Osteocyte (in vitro differentiated cells): ENCODE results near the gene AEN. TPM values are rescaled to one million over a fixed set of nuclear protein-coding genes. Genes with fewer than 3 reads are reported as not detected.

Source experiments
- DNase-seq: peaks from one replicate; pipeline ENCODE4 v3.0.0; 2021; ENCODE audit warnings: mixed read lengths; ENCODE audit not compliant: unreplicated experiment; ENCODE audit errors: extremely low spot score
- H3K27ac Mint-ChIP-seq: one replicate; pipeline ENCODE4 v1.8.0; 2021; ENCODE audit warnings: mild to moderate bottlenecking, mixed read lengths; ENCODE audit not compliant: unreplicated experiment
- H3K27me3 Mint-ChIP-seq: one replicate; pipeline ENCODE4 v1.8.0; 2021; ENCODE audit warnings: mixed read lengths; ENCODE audit not compliant: unreplicated experiment
- H3K36me3 Mint-ChIP-seq: one replicate; pipeline ENCODE4 v1.8.0; 2021; ENCODE audit warnings: mixed read lengths; ENCODE audit not compliant: unreplicated experiment
- H3K4me1 Mint-ChIP-seq: one replicate; pipeline ENCODE4 v1.8.0; 2021; ENCODE audit warnings: mixed read lengths; ENCODE audit not compliant: unreplicated experiment
- H3K4me3 Mint-ChIP-seq: one replicate; pipeline ENCODE4 v1.8.0; 2021; ENCODE audit warnings: mild to moderate bottlenecking, moderate library complexity, mixed read lengths; ENCODE audit not compliant: unreplicated experiment
- H3K9me3 Mint-ChIP-seq: one replicate; pipeline ENCODE4 v1.8.0; 2021; ENCODE audit warnings: mixed read lengths; ENCODE audit not compliant: unreplicated experiment
- total RNA-seq: library from RNA; stranded (reverse); gene quantifications from 2 replicates; pipeline ENCODE4 v1.2.1, GENCODE V29; 2021
- TF ChIP-seq, protein P1 (sequence below): fragments of 200-600 bp; sonication (generic); IDR thresholded peaks from 2 replicates; pipeline ENCODE4 v1.5.0; 2021; ENCODE audit warnings: antibody characterized with exemption, mild to moderate bottlenecking, moderate library complexity

Gene AEN
- total RNA-seq, 1 donor from 2014 or later = 25.1 TPM

DNA sequence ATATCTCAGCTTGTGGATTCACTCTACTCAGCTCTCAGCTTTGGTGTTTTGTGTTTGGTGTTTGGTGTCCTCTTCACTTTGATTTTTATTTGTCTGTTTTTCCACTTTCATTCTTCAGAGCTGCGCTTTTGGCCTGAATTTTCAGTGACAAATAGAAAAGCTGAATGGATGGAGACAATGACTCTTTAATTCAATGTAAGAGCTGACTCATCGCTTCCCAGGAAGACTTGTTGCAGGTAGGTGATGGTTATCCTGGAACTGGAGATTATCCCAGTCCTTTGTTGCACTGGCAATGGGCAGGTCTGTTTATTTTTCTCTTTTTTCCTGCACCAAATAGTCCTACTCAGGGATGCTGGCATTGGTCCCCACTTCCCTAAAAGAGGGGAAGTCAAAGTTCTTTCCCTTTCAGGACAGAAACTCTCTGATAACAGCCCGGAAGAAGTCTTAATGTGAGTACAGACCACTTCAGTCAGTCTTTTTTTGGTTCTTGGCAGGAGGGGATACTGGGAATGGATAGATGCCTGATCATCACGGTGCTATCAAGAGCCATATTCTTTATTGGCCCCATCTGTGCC, 12.4 kb upstream of the AEN start:
- Mint-ChIP-seq H3K4me3 (no peak overlapping the region), H3K27me3 (peaks cover 75% of the 10 kb centered on the region)

DNA sequence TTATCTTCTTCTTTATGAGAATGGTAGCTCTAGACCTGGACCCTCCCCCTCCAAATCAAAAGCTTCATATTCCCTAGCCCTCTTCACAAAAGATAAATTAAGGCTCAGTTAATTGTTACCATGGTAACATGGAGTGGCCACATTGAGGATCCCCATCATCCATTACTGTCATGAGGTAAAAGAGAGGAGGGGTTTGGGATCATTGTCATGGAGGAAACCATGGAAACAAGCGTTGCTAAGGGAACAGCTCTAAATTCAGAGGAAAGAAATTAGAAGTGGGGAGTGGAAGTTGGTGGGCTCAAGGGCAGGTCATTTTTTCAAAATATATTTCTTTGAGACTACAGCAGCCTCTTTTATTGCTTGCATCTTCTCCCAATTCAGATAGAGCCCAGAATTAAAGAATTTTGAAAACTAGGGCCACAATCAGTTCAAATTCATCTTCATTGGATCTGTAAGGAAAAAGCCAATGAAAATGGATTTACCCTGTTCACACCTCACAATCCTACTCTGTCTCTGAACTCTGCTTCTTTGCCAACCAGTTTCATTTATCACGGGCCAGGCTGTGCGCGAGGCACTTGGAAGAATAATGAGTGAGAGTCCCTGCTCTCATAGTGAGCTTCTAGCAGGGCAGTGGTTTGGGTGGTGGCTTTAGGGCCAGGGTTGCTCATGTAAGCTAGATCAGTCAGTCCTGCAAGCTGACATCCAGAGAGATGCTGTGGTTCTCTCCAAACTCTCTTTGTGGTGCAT, 11.6 kb upstream of the AEN start:
- Mint-ChIP-seq H3K4me3 (no peak overlapping the region), H3K9me3 (no peaks in the 10 kb centered on the region), H3K27me3 (peaks cover 67% of the 10 kb centered on the region), H3K27ac (no peak overlapping the region), H3K4me1 (peaks cover 24% of the 10 kb centered on the region), H3K36me3 (no peaks in the 10 kb centered on the region)
- TF ChIP-seq, protein P1, sequence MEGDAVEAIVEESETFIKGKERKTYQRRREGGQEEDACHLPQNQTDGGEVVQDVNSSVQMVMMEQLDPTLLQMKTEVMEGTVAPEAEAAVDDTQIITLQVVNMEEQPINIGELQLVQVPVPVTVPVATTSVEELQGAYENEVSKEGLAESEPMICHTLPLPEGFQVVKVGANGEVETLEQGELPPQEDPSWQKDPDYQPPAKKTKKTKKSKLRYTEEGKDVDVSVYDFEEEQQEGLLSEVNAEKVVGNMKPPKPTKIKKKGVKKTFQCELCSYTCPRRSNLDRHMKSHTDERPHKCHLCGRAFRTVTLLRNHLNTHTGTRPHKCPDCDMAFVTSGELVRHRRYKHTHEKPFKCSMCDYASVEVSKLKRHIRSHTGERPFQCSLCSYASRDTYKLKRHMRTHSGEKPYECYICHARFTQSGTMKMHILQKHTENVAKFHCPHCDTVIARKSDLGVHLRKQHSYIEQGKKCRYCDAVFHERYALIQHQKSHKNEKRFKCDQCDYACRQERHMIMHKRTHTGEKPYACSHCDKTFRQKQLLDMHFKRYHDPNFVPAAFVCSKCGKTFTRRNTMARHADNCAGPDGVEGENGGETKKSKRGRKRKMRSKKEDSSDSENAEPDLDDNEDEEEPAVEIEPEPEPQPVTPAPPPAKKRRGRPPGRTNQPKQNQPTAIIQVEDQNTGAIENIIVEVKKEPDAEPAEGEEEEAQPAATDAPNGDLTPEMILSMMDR = no peak
- no peak for DNase-seq

More for the DNA sequence above, 12.4 kb upstream of the AEN start:
- TF ChIP-seq, protein P1 = no peak
- H3K9me3 Mint-ChIP-seq = no peaks in the 10 kb centered on the region
- DNase-seq = no peak
- H3K36me3 Mint-ChIP-seq = no peaks in the 10 kb centered on the region
- H3K4me1 Mint-ChIP-seq = peaks cover 24% of the 10 kb centered on the region
- H3K27ac Mint-ChIP-seq = no peak overlapping the region

DNA sequence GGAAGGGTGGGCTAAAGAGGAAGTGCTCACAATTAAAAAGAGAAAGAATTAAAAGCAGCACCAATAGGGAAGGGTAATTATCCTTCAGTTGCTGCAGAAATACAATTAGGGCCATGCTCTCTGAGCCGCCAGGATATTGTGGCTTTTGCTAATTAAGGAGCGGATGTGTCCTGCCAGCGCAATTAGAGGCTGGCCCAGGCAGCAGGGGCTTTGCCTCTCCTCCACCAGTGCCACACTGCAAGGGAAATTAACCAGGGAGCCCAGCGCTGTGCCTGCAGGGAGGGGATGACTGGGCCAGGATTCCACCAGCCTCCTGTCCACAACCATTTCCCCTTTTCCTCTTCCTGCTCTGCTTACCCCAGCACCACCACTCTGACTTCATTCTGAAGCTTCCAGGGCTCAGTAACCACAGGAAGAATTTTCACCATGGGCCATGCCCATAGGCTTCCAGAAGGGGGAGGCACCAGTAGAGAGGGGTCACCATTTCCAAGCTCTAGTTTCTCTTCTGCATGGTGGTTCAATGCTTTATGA, 10.4 kb upstream of the AEN start:
- no peak overlapping the region for H3K27ac Mint-ChIP-seq
- TF ChIP-seq, protein P1 = no peak
- H3K27me3 Mint-ChIP-seq = peaks cover 55% of the 10 kb centered on the region

DNA sequence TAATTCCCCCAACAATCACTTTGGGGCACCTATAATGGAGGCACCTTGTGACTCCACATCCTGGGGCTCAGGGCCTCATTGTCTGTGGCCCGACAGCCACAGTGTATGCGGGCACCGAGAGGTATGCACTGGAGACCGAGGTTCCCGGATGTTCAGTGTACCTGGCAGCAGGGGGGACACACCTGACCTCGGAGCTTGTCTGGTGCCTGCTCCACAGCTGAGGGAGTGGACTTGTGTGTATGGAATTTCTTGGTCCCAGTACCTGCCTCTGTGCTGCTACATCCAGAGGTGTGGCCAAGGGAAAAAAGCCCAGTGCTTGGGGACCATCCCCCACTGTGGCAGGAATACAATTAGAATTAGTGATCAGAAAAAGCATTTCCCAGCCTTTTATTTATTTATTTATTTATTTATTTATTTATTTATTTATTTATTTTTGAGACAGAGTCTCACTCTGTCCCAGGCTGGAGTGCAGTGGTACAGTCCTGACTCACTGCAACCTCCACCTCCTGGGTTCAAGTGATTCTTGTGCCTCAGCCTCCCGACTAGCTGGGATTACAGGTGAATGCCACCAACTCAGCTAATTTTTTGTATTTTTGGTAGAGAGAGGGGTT, 8.8 kb upstream of the AEN start:
- H3K36me3 Mint-ChIP-seq = no peaks in the 10 kb centered on the region
- H3K4me3 Mint-ChIP-seq = no peak overlapping the region
- H3K4me1 Mint-ChIP-seq = peaks cover 15% of the 10 kb centered on the region
- H3K27me3 Mint-ChIP-seq = peaks cover 40% of the 10 kb centered on the region
- no peak overlapping the region for H3K27ac Mint-ChIP-seq
- TF ChIP-seq, protein P1 = no peak
- H3K9me3 Mint-ChIP-seq = no peaks in the 10 kb centered on the region
- DNase-seq = no peak

More for the DNA sequence above, 10.4 kb upstream of the AEN start:
- no peaks in the 10 kb centered on the region for H3K9me3 Mint-ChIP-seq
- DNase-seq = no peak
- peaks cover 15% of the 10 kb centered on the region for H3K4me1 Mint-ChIP-seq
- H3K4me3 Mint-ChIP-seq = no peak overlapping the region
- H3K36me3 Mint-ChIP-seq = no peaks in the 10 kb centered on the region
